NCI-H2227 (cell line): ENCODE data around the gene TSPAN3.
A peak's percentile ranks its signal among the peaks of the same experiment; 100 is the strongest.

ENCODE experiments used
- DNase-seq: peaks from one replicate; lab custom pipeline; 2025; ENCODE audit not compliant: unreplicated experiment; lab: John Stamatoyannopoulos, UW

TSPAN3 gene

DNA sequence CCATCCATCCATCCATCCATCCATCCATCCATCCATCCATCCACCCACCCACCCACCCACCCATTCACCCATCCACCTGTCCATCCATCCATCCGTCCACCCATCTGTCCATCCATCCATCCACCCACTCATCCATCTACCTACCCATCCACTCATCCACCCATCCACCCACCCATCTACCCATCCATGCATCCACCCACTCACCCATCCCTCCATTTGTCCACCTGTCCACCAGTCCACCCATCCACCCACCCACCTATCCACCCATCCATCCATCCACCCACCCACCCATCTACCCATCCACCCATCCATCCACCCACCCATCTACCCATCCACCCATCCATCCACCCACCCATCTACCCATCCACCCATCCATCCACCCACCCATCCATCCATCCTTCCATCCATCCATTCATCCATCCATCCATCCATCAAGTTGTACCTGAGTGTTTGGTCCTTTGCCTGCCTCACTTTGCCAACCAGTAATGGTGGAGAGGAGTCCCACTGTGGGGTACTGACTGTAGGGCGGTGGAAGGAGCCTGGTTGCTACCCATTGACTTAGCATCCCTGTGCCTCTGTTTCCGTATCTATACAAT, 58.7 kb downstream of the TSPAN3 start:
- no peak for DNase-seq

DNA sequence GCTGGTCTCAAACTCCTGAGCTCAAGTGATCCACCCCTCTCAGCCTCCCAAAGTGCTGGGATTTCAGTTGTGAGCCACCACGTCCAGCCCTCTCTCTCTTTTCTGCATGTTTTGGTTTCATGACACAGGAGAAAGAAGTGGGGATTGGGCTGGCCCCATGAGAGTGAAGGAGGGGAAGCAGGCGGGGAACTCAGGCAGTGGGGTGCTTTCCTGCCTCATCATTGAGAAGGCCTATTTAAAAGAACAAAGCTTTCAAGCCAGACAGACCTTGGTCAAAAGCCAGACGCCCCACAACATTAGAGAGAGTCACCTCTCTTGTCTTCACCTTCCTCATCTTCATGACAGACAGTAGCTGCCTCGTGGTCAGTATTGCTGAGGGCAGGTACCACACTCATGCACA, 60.1 kb downstream of the TSPAN3 start:
- DNase-seq = no peak

DNA sequence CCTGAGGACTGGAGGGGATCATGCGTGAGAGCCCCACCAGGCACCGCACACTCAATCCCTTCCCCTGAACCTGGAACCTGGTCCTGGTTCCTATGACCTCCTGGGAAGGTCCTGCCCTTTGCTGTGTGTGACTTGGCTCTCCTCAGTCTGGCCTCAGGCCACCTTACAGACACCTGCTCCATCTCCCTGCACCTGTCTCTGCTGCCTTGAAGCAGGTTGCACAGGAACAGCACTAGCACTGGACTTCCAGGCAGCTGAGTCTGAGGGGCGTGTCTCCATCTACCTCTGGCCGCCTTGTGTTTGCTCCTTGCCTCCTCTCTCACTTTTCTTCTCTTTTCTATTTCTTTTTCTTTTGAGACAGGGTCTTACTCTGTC, 60.6 kb downstream of the TSPAN3 start:
- DNase-seq = no peak

DNA sequence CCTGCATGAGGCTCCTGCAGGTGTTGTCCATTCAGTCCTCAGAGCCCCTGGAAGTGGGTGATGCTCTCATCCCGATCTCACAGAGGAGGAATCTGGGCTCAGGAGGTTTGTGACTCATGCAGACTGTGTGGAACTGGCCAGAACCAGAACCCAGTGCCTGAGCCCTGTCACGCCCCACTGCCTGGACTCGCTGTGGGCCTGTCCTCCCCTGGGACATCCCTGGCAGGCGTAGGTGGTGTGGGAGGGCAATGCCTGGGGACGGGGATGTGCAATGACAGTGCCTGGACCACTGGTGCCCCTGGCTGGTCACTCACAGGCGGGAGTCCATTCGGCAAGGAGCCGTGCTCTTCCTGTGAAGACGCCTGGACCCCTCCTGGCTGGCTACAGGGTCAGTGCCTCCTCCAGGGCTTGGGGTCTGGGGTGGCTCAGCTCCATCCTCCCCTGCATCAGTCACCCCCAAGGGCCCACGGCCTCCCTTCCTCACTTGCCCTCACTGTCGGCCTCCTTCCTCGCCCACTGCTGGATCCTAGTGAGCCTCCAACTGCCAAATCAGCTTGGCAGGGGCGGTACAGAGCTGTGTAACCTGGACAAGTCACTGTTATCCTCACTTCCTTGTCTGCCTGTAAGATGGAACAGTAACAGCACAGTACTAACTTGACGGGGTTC, 61.1 kb downstream of the TSPAN3 start:
- no peak for DNase-seq

DNA sequence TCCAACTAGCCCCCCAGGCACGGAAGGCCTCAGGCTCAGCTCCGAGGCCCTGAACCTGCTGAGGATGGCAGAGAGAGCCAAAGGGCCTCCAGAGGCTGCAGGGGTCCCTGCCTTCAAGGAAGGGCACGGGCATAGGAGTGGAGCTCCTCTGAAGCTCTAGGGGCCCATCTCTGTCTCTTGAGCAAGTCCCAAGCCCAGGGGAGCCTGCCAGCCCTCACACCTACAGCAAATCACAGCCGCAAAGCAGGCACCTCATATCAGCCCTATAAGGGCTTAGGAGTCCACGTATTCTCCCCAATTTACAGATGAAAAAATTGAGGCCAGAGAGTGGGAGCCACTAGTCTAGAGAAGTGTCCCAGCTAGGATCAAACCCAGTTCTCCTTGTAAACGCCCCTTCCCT, 61.7 kb downstream of the TSPAN3 start:
- no peak for DNase-seq

DNA sequence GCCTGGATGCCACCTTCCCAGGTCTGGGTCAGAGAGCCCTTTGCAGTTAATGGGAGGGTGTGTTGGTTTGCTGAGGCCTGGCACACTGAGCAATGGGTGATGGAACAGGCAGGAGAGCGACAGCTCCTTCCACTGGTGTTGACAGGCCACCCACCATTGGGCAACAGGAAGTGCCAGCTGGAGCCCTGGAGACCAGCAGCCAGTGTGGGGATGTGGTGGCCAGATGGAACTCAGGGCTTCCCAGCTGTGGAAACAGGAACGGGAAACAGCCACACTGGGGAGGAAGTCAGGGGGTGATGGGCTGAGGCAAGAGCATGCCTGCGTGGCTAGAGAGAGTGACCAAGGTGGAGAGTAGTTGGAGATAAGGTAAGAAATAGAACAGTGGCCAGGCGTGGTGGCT, 66.7 kb downstream of the TSPAN3 start:
- DNase-seq = no peak

DNA sequence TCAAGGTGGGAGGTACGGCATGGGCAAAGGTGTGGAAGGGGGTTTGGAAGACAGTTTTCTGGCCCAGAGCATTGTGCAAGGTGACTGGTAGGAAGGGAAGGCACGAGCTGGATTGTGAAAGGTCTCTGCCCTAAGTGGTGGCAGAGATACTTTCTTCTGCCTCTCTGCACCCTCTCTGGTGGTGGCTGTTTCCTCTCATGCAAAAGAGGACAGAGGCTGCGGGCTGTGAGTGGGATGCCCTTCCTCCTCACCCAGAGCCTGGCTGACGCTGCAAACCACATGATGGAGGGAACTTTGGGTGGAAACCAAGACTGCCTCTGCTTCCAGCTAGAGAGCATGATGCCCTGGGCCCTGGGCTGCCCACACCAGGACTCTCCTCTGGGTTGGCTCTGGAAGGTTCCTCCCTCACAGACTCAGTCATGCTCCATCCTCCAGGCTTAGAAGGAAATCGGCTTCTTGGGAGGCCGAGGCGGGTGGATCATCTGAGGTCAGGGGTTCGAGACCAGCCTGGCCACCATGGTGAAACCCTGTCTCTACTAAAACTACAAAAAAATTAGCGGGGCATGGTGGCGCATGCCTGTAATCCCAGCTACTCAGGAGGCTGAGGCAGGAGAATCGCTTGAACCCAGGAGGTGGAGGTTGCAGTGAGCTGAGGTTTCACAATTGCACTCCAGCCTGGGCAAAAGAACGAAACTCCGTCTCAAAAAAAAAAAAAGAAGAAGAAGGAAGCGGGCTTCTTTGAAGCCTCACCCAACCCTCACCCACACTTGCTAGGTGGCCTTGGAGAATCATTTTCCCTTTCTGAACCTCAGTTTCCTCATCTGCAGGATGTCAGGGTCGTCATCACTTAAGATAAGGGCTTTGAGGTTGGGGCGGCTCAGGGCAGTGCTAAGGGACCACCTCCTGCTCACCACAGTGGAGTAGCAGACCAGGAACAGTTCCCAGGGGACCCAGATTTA, 67.7 kb downstream of the TSPAN3 start:
- DNase-seq = no peak

DNA sequence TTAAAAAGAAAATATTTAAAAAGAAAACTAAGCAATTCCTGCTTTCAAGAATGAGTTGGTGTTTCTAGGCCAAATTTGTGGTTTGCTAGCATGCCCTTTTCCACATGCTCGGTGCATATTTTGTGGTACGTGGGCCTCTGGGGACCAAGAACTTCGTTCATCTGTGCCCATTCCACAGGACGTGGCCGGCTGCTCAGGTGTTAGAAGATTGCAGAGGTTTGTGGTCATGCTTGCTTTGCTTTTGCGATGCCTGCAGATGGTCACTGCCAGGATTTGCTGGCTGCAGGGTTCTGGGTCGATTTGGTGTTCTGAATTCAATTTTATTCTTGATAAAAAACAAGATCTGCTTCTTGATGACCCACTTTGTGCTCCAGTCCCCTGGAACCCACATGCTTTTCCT, 68.5 kb downstream of the TSPAN3 start:
- DNase-seq = no peak

DNA sequence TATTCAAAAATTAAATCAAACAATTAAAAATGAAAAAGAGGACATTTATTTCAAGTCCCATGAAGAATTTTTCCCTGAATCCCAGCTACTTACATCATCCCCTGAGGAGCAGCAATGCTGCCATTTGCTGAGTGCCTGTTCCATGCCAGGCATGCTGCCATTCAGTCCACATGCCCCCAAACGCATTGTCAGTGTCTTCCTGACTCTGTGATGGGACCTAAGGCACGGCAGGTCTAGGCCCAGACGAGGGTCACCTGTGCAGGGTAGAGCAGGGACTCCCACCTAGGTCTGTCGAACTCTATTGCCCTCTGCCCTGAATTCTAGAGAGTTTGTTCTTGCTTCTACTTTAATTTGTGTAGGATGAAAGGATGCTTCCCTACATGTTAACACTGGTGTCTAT, 68.9 kb downstream of the TSPAN3 start:
- no peak for DNase-seq

DNA sequence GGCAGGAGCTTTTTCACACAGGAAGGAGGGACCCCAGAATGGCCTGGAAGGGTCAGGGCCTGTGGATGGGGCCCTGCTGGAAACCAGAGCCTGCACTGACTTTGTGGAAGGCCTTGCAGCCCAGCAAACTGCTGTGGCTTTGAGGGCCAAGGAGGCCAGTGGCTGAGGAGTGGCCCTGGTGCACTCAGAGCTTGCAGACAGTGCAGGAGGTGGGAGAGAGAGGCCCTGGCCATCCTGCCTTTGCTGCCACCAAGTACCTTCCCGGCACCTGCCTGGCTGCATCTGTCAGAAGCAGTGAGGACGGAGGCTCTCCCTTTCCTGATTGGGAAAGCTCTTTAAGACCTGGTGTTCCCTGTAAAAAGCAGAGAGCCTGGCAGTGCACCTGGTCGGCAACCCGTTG, 69.6 kb downstream of the TSPAN3 start:
- no peak for DNase-seq

DNA sequence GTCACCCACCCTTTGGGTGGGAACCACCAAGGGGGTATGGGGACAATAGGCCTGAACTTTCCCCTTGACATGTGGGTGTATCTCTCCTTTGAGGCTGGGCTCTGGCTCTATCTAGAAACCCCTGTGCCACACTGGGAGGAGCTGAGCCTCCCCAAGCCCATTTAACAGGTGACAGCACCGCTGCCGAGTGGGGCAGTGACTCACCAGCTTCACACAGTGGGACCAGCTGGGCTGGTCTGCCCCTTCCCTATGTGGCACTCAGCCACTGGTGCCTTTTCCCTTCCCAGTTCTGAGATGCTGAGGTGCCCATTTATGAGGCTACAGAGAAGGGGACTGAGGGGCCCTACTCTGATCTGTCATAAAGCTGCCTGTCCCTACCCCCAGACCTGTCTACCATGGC, 70.9 kb downstream of the TSPAN3 start:
- no peak for DNase-seq

DNA sequence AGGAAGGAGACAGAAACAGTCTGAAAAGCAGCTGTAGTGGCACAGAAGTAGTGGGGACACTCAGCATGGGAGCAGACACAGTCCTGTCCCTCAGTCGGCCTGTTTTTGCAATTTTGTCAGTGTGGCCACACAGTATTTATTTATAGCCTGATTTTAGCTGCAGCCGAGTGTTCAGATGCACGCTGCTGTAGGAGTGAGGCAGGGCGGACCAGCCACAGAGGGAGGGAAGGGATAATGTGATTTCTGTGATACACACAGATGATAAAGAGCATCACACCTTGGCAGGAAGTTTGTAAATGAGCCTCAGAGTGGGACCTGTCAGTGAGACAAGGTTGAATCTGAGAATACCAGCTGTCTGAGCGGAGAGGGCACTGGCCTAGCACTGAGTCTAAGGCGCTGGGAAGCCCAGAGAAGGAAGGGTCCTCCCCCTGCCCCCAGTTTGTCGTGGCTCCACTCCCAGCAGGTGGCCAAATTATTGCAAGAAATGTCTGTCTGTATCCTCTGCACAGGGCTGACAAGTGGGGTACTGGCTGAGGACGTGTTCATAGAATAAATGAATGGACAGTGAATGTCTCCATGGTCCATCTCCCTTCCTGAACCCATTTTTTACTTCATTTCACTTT, 72.1 kb downstream of the TSPAN3 start:
- no peak for DNase-seq

DNA sequence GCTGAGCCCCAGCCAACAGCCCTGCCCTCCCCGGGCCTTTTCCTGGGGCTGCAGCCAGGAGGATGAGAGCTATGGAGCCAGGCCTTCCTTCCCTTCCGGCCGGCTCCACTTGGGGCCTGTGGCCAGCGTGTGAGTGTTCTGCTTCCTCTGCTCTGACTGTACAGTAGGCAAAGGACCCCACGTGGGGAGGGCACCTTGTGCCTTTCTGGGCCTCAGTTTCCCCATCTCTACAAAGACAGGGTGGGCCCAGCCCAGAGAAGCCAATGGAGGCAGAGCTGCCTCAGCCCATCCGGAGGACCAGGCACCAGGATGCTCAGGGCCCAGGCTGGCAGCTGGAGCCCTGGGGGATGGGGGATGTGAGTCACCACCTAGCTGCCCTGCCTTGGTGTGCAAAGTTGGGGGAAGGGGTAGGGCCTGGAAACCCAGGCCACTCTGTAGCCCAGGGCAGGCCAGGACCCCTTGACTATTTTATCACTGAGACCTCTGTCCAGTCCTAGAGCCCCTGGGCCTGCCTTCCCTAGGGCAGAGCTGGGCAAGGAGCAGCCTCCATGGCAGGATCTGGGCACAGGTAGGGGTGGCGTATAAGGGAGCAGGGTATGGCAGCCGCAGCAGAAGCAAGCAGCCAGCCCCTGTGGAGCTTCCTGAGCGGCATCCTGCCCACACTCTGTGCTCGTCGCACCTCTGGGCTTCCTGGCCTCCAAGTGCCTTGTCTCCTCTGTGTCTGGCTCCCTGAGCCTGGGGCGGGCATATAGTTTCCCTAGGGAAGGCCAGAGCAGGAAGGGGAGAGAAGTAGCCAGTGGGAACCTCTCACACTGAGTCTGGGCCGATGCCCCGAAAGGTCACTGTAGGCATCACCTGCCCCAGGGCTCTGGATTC, 74.1 kb downstream of the TSPAN3 start:
- DNase-seq = no peak

DNA sequence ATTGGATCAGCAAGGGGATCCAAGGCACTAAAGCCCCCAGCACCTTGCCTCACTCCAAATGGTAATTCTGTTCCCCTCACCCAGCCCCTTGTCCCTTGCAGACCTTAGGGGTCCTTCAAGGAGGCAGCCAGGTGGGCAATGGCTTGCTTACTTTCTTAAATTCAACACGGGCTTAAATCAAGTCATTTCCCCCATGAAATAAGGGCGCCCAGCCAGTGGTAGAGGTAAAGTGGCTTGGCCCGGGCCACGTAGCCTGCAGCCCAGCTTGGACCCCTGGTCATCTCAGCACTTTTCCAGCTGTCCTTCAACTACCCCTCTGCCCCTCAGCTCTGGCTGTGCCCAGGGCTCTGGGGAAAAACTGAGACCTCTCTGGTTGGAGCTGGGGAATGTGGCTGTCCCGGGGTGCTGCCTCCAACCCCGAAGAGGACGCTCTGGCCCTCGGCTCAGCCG, 74.8 kb downstream of the TSPAN3 start:
- DNase-seq = no peak

DNA sequence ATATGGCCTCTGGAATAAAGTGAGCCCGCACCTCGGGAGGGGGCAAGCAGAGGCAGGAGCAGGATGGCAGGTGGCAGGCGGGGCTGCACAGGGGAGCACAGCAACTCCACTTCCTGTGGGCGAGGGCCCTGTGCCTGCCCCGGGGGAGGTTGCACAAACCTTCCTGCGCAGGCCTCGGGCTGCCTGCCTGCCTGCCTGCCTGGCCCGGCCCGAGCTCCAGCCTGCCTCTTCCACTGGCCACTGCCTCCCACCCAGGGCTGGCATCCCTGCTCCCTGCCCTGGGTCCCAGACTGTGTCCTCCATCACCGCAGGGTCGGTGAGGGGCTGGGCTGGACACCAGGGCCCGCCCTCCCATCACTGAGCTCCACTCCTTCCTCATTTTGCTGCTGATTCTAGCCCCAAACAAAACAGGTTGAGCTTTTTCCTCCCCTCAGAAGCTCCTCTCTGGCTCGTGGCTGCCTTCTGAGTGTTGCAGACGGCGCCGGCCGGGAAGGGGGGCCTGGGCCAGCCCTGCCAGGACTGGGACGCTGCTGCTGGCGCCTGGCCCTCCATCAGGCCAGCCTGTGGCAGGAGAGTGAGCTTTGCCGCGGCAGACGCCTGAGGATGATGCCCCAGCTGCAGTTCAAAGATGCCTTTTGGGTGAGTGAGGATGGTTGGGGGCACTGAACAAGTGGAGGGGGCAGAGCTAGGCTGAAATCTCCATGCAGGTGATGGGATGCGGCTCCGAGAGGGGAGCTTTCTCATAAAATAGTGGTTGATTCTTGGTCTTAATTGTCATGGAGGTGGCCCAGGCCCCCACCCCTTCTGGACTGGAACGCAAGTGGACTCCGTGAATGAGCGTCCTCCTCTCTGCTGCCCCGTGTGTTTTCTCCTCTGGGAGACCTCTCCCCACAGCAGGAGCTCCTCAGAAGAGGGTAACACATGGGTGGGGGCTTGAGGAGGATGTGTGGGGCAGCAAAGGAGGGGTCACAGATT, 75.7 kb downstream of the TSPAN3 start, which contains the start of gene PSTPIP1:
TSS of gene PSTPIP1 (plus strand) at position 156 of the 975 bp plus-strand sequence. CDS start at position 604, 448 bp downstream.
- peak; percentile 50 for DNase-seq

DNA sequence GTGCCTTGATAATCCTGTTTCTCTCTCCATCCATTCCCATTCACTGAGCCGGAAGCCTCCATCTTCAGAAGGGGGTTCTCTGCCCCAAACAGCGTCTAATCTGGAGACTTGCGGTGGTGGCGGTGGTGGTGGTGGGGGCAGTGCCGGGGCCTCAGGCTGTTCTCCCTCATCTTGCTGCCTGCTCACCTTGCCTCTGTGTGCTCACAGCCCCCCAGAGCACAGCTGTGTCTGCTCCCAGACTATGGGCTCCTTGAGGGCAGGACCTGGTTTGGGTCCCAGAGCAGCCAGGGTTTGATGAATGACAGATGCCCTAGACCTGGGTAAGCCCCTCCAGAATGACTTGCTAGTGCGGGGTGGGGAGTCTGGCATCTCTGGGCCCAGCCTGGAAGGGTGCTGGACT, 76.4 kb downstream of the TSPAN3 start:
- DNase-seq = no peak

DNA sequence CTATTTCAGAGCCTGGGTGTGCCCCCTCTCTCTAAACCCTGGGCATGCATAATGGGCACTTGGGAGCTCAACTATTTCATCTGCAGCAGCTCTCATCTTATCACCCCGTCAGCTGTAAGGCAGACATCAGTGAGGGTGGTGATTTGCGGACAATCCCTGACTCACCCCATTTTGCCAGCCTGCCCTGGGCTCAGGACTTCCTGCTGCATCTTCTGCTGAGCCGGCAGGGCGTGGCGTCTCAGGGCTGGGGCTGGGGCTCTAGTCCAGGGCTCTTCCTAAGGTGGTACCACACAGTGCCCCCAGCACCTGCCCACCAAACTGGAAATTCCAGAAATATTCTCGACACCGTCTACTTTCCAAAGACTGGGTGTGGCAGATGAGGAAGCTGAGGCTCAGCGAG, 76.9 kb downstream of the TSPAN3 start:
- no peak for DNase-seq

DNA sequence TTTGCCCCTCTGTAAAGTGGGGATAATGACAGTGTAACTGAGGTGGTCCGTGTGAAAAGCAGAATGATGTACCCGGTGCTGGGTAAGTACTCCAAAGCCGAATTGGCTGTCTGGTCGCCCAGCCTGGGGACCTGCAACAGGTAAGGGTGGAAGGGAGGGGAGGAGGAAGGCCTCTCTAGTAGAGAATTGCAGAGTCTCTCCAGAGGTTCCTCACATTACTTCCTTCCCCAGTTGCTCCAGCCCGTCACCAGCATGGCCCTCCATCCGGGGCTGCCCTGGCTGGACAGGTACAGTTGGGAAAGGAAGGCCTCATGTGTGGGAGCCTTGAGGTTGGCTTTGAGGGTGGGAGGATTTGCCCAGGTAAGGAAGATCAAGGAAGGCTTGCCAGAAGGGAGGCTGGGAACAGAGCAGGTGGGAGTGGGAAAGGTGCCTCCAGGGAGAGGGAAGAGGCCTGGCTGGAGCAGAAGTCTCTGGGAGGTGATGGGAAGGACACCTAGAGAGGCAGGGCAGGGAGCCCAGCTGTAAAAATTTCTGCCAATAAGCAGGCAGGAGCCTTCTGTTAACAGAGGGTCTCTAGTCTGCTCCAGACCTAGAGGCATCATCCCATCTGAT, 77.7 kb downstream of the TSPAN3 start:
- no peak for DNase-seq
